ENCODE measurements around the gene USP10.

The USP10 gene

DNA sequence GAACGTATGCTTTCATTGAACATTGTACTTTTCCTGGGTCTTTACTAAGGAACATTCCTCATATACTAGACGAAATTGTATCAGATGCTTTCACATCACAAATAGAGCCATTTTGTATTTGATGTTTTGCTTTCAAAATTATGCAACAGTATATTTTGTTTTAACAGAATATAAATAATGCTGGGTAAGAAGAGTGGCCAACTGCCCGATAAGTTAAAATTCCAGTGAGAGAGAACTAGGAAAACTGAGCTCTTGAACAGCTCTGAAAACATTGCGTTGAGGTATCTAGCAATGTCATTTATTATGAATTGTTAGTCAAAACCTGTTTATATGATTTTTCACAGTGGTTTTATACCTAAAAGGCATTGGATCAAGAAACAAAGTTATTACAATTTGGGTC, 50.8 kb downstream of the USP10 start:
- Histone ChIP-seq H3K4me1 (ENCODE audit: control insufficient read depth, insufficient read depth, low read length) (peaks cover 4% of the 10 kb centered on the region), H3K27me3 (ENCODE audit: control insufficient read depth, insufficient read depth, low read length) (no peaks in the 10 kb centered on the region), H3K9ac (ENCODE audit: low read depth, low read length) (no peak overlapping the region), H3K4me3 (ENCODE audit: low read depth, low read length) (no peak overlapping the region), H3K9me3 (ENCODE audit: control insufficient read depth, insufficient read depth, low read length) (no peaks in the 10 kb centered on the region), H3K36me3 (ENCODE audit: control insufficient read depth, insufficient read depth, low read length) (peaks cover 3% of the 10 kb centered on the region)

DNA sequence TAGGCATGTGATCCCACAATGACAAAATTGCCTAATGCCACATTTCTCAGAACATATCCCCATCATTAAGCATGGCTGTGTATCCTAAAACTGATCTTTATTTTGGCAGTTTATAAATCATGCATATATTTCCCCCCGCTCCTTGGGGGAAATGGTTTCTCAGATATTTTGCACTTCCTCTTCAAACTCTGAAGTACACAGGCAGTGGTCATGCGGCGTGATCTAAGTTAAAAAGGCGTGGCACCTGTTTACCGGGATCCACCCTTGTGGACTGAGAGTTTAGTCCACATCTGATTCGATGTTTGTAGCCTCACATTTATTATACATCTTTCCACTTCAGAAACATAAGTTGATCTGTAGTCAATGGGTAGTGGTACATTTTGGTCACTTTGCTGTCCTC, 51.4 kb downstream of the USP10 start:
- Histone ChIP-seq H3K4me1 (ENCODE audit: control insufficient read depth, insufficient read depth, low read length) (peaks cover 4% of the 10 kb centered on the region), H3K27me3 (ENCODE audit: control insufficient read depth, insufficient read depth, low read length) (no peaks in the 10 kb centered on the region), H3K9ac (ENCODE audit: low read depth, low read length) (no peak overlapping the region), H3K9me3 (ENCODE audit: control insufficient read depth, insufficient read depth, low read length) (no peaks in the 10 kb centered on the region), H3K4me3 (ENCODE audit: low read depth, low read length) (no peak overlapping the region), H3K36me3 (ENCODE audit: control insufficient read depth, insufficient read depth, low read length) (peaks cover 3% of the 10 kb centered on the region)

DNA sequence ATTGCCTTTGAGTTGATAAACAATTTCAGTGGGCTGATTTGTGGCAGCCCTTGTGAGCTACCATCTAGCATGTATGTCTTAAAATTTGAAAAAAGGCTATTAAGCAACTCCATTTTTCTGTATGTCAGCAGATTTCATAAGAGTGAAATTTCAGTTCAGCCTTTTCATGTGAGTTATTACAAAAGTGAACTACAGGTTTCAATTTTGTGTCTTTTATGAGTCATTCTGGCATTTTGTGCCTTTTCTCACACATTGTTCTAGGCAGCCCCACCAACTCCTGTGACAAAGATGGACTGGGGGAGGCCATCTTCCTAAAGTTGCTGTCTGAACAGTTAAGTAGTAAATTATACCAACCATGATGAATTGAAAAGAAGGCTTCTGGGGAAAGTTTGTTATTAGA, 52.1 kb downstream of the USP10 start:
- Histone ChIP-seq H3K27me3 (ENCODE audit: control insufficient read depth, insufficient read depth, low read length) (no peaks in the 10 kb centered on the region), H3K9ac (ENCODE audit: low read depth, low read length) (no peak overlapping the region), H3K36me3 (ENCODE audit: control insufficient read depth, insufficient read depth, low read length) (peaks cover 2% of the 10 kb centered on the region), H3K9me3 (ENCODE audit: control insufficient read depth, insufficient read depth, low read length) (no peaks in the 10 kb centered on the region), H3K4me3 (ENCODE audit: low read depth, low read length) (no peak overlapping the region), H3K4me1 (ENCODE audit: control insufficient read depth, insufficient read depth, low read length) (peaks cover 4% of the 10 kb centered on the region)

DNA sequence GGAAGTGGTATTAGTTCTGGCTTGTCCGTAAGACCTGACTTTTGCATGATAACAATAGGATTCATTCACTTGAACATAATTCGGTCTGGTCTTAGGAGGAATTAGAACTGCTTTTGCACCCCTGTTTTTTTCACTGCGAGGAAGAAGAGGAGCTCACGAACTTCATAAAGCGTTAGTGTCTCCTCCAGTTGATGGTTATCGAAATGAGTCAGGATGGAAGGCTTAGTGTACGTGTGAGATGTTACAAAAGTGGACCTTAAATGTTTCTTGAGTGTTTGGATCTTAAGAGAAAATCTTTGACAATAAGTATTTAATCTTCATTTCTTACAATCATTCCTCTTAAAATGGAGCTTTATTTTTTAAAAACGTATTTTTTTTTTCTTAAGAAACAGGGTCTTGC, 52.8 kb downstream of the USP10 start:
- no peak overlapping the region for H3K4me3 ChIP-seq (ENCODE audit: low read depth, low read length)
- H3K9ac ChIP-seq (ENCODE audit: low read depth, low read length) = no peak overlapping the region
- no peaks in the 10 kb centered on the region for H3K36me3 ChIP-seq (ENCODE audit: control insufficient read depth, insufficient read depth, low read length)
- peaks cover 4% of the 10 kb centered on the region for H3K4me1 ChIP-seq (ENCODE audit: control insufficient read depth, insufficient read depth, low read length)
- no peaks in the 10 kb centered on the region for H3K27me3 ChIP-seq (ENCODE audit: control insufficient read depth, insufficient read depth, low read length)
- no peaks in the 10 kb centered on the region for H3K9me3 ChIP-seq (ENCODE audit: control insufficient read depth, insufficient read depth, low read length)

DNA sequence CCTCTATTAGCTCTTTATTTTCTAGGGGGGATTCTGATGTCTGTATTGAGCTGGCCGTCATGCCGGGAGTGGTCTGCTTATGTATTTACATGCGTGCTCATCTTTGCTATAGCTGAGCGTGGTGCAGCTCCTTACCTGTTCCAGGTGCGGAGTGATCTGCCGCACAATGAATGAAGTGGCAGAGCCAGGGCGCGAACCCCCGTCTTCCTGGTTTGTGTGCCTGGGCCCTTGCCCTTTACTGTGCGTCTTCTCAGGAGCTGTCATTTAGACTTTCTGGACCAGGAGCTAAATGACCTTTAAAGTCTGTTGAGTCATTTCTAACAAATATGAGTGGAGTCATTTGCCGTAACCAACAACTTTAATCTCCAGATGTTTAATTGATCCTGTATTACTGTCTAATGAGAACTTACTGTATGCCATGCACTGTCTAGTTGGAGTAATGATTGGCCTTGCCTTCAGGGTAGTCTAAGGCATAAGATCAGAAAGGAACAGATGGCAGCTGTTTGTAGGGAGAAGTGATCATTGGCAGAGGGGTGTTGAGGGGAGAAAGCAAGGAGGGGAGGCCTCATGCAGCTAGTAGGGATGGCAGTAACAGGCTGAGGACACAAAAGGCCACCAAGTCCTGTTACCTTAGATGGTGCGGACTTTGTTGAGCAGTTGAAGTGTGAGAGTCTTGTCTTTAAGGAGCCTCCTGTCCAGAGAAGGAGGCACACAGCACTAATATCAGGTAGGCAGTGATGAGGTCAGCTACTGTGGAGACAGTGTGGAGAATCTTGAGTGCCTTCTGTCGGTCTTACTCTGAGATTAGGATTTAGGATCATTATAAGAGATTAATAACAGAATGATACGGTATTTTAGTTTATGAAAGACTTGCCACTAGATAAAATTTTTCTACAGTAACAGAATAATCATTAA, 53.9 kb downstream of the USP10 start:
- Histone ChIP-seq H3K36me3 (ENCODE audit: control insufficient read depth, insufficient read depth, low read length) (no peaks in the 10 kb centered on the region), H3K4me1 (ENCODE audit: control insufficient read depth, insufficient read depth, low read length) (peaks cover 4% of the 10 kb centered on the region), H3K9me3 (ENCODE audit: control insufficient read depth, insufficient read depth, low read length) (no peaks in the 10 kb centered on the region), H3K9ac (ENCODE audit: low read depth, low read length) (no peak overlapping the region), H3K27me3 (ENCODE audit: control insufficient read depth, insufficient read depth, low read length) (no peaks in the 10 kb centered on the region), H3K4me3 (ENCODE audit: low read depth, low read length) (no peak overlapping the region)

DNA sequence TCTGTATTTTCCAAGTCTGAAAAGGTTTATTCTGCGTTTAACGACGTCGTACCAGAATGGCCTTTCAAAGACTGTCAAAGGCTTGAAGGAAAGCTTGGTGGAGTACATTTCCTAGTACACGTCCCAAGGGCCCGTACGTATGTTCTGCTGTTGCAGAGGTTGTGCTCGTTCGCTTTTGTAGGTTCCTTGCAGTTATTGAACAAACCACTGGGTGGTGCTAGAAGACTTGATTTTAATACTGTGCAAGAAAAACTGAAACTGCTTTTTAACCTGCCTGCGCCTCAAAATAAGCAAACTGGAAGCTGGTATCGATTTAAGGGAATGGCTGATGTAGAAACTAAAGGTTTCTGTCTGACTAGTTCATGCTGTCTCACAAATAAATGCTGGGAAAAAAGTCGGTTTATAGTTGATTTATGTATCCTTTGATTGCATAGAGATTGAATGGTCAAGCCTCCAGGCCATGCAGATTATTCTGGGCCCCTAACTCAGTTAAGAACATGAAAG, 54.6 kb downstream of the USP10 start:
- Histone ChIP-seq H3K9me3 (ENCODE audit: control insufficient read depth, insufficient read depth, low read length) (no peaks in the 10 kb centered on the region), H3K9ac (ENCODE audit: low read depth, low read length) (no peak overlapping the region), H3K4me1 (ENCODE audit: control insufficient read depth, insufficient read depth, low read length) (peaks cover 4% of the 10 kb centered on the region), H3K27me3 (ENCODE audit: control insufficient read depth, insufficient read depth, low read length) (no peaks in the 10 kb centered on the region), H3K36me3 (ENCODE audit: control insufficient read depth, insufficient read depth, low read length) (no peaks in the 10 kb centered on the region), H3K4me3 (ENCODE audit: low read depth, low read length) (no peak overlapping the region)

DNA sequence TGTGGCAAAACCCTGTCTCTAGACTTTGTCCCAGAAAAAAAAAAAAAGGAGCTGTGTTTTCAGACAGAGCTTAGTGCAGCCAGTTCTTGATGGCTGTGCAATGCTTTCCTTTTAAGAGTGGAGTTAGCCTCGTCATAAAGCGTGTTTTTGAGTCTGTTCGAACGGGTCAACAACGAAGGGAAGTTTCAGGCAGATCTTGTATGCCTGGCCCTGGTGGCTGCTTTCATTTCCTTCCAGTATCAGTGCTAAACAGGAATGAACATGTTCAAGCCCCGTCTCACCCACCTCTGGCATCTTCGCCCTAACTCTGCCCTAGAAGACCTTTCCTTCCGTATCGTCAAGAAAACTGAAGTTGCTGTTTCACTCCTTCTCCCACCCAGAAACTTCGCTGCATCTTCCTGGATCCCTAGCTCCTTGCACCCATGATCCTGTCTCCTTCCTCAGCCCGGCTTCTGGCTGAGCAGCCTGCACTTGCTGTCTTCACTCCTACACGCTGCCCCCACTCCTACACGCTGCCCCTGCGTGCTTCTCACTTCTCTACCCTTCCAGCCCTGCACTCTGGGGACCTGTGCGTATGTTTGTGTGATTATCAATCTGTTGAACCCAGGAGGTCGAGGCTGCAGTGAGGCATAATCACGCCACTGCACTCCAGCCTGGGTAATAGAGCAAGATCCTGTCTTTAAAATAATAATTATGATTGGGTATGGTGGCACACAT, 55.3 kb downstream of the USP10 start:
- H3K27me3 ChIP-seq (ENCODE audit: control insufficient read depth, insufficient read depth, low read length) = no peaks in the 10 kb centered on the region
- no peak overlapping the region for H3K9ac ChIP-seq (ENCODE audit: low read depth, low read length)
- peaks cover 2% of the 10 kb centered on the region for H3K36me3 ChIP-seq (ENCODE audit: control insufficient read depth, insufficient read depth, low read length)
- no peaks in the 10 kb centered on the region for H3K9me3 ChIP-seq (ENCODE audit: control insufficient read depth, insufficient read depth, low read length)
- H3K4me1 ChIP-seq (ENCODE audit: control insufficient read depth, insufficient read depth, low read length) = peaks cover 4% of the 10 kb centered on the region
- H3K4me3 ChIP-seq (ENCODE audit: low read depth, low read length) = no peak overlapping the region

DNA sequence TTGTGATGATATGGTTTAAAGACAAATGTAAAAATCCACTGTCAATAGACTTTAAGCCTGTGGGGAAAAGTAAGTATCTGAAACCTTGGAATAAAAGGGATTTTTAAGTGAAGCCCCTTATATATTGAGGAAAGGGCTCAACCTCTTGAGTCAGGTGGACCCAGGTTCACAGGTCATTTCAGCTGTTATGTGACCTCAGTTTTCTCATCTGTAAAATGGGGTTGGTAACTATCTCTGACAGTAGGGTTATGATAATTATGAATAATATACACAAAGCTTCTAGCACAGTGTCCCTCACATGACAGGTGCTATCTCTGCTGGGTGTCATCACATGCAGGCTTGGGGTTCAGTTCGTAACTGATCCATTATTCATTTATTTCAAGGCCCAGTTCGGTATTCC, 57.0 kb downstream of the USP10 start:
- no peaks in the 10 kb centered on the region for H3K27me3 ChIP-seq (ENCODE audit: control insufficient read depth, insufficient read depth, low read length)
- H3K4me3 ChIP-seq (ENCODE audit: low read depth, low read length) = no peak overlapping the region
- peaks cover 4% of the 10 kb centered on the region for H3K4me1 ChIP-seq (ENCODE audit: control insufficient read depth, insufficient read depth, low read length)
- H3K9ac ChIP-seq (ENCODE audit: low read depth, low read length) = no peak overlapping the region
- no peaks in the 10 kb centered on the region for H3K9me3 ChIP-seq (ENCODE audit: control insufficient read depth, insufficient read depth, low read length)
- H3K36me3 ChIP-seq (ENCODE audit: control insufficient read depth, insufficient read depth, low read length) = peaks cover 14% of the 10 kb centered on the region

DNA sequence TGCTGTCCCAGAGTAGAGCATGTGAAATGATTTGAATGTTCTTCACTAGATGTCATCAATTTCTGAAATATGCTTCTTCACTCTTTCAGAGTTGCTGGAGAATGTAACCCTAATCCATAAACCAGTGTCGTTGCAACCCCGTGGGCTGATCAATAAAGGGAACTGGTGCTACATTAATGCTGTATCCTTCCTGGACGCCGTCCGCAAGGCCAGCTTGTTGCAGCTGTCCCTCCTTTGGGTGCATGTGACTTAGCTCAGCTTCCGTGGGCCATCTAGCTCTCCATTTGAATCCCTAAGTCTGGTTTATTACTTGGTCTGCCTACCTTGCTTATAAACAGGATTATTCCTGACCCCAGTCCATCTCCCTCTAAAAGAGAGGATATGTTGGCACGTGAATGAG, 58.8 kb downstream of the USP10 start:
- no peak overlapping the region for H3K4me3 ChIP-seq (ENCODE audit: low read depth, low read length)
- no peaks in the 10 kb centered on the region for H3K27me3 ChIP-seq (ENCODE audit: control insufficient read depth, insufficient read depth, low read length)
- no peak overlapping the region for H3K9ac ChIP-seq (ENCODE audit: low read depth, low read length)
- H3K9me3 ChIP-seq (ENCODE audit: control insufficient read depth, insufficient read depth, low read length) = no peaks in the 10 kb centered on the region
- H3K4me1 ChIP-seq (ENCODE audit: control insufficient read depth, insufficient read depth, low read length) = peaks cover 4% of the 10 kb centered on the region
- peaks cover 19% of the 10 kb centered on the region for H3K36me3 ChIP-seq (ENCODE audit: control insufficient read depth, insufficient read depth, low read length)

DNA sequence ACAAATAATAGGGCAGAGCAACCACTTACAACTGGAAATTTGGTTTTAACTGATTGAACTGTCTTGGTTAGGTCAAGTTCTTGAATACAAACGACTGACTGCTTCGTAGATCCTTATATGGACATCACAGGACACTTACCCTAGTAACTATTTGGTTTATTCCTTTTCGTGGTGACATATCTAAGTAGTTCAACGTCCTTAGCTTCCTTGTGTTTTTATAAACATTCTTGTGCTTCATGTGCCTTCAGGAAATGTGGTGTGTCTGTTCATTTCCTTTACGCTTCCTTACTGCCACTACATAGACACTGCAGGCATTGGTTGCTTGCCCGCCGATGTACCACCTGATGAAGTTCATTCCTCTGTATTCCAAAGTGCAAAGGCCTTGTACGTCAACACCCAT, 59.3 kb downstream of the USP10 start:
- Histone ChIP-seq H3K36me3 (ENCODE audit: control insufficient read depth, insufficient read depth, low read length) (peaks cover 24% of the 10 kb centered on the region), H3K27me3 (ENCODE audit: control insufficient read depth, insufficient read depth, low read length) (no peaks in the 10 kb centered on the region), H3K4me3 (ENCODE audit: low read depth, low read length) (no peak overlapping the region), H3K9ac (ENCODE audit: low read depth, low read length) (no peak overlapping the region), H3K4me1 (ENCODE audit: control insufficient read depth, insufficient read depth, low read length) (peaks cover 2% of the 10 kb centered on the region), H3K9me3 (ENCODE audit: control insufficient read depth, insufficient read depth, low read length) (no peaks in the 10 kb centered on the region)

DNA sequence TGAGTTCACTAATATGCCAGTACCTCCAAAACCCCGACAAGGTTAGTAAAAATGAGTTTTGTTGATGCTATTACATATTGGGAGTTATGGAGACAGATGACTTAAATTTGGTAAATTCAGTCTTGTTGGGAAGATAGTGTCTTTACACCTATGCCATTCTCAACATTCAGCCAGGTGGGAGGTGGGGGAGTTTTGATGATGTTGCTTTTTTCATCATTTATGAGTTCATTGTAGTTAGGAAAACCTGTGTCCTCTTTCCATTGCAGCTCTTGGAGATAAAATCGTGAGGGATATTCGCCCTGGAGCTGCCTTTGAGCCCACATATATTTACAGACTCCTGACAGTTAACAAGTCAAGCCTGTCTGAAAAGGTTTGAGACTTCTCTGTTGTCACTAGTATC, 60.1 kb downstream of the USP10 start:
- H3K27me3 ChIP-seq (ENCODE audit: control insufficient read depth, insufficient read depth, low read length) = no peaks in the 10 kb centered on the region
- no peaks in the 10 kb centered on the region for H3K4me1 ChIP-seq (ENCODE audit: control insufficient read depth, insufficient read depth, low read length)
- H3K9ac ChIP-seq (ENCODE audit: low read depth, low read length) = no peak overlapping the region
- H3K4me3 ChIP-seq (ENCODE audit: low read depth, low read length) = no peak overlapping the region
- H3K36me3 ChIP-seq (ENCODE audit: control insufficient read depth, insufficient read depth, low read length) = peaks cover 30% of the 10 kb centered on the region
- no peaks in the 10 kb centered on the region for H3K9me3 ChIP-seq (ENCODE audit: control insufficient read depth, insufficient read depth, low read length)
